SKM-1 treated with dmso at 0.1 percent for 144 hours (cell line): ENCODE data around the gene MCCD1.
"Not testable (repeated sequence)": the region's sequence is repeated elsewhere in the genome, so short reads cannot be mapped to it uniquely, and the experiment has no call there.

Source experiments
- DNase-seq: peaks from one replicate; lab custom pipeline; 2025; ENCODE audit not compliant: unreplicated experiment; lab: John Stamatoyannopoulos, UW

MCCD1 gene, protein sequence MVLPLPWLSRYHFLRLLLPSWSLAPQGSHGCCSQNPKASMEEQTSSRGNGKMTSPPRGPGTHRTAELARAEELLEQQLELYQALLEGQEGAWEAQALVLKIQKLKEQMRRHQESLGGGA

DNA sequence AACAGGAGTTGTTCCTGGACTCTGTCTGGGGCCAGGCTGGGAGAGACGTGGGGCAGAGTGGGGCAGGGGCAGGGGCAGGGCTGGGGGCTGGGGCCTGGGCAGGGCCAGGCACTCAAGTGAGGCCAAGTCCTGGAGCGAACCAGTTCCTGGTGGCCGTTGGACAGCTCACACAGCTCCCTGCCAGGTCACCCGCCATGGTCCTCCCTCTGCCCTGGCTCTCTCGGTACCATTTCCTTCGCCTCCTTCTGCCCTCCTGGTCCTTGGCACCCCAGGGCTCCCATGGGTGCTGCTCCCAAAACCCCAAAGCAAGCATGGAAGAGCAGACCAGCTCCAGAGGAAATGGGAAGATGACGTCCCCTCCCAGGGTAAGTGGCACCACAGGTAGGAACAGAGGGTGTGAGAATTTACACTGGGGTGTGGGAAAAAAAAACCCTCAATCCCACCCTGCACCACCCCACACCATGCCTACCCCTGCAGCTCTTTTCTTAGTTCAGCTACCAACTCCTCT lies at the start of gene MCCD1:
TSS of gene MCCD1 (plus strand) at position 142 of the 508 bp plus-strand sequence. CDS start at position 195, 53 bp downstream.
- no peak for DNase-seq

DNA sequence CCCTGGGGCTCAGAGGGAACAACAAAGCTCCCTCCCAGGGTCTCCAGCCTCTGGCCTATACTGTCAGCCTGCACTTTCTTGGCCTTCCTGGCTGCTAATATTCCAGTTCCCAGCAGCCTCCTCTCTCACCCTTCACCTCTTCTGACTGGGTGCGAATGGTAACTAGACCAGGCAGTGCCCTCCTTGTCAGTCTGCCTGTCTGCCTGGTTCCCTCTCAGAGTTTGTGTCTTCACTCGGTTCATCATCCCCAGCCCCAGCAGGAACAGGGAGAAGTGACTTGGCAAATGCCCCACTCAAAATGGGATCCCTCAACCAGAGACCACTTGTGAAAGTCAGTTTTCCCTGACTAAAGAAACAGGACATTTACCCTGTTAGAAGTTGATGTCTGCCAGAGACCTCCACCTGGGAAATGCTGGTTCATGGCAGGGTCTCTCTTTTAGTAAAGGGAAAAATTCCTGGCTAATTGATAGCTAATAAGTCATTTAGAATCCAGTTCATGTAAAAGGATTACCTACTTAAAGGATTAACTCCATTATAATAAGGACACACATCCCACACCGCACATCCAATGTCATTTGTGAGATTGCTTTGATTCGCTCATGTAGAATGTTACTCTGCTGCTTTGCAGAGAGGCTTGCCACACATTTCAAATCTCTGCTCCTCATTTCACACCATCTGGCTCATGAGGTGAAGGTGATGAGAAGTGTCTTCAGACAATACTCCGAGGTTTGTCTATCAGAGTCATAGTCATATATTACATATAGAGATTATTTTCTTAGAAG lies 49.4 kb upstream of the MCCD1 start:
- no peak for DNase-seq

DNA sequence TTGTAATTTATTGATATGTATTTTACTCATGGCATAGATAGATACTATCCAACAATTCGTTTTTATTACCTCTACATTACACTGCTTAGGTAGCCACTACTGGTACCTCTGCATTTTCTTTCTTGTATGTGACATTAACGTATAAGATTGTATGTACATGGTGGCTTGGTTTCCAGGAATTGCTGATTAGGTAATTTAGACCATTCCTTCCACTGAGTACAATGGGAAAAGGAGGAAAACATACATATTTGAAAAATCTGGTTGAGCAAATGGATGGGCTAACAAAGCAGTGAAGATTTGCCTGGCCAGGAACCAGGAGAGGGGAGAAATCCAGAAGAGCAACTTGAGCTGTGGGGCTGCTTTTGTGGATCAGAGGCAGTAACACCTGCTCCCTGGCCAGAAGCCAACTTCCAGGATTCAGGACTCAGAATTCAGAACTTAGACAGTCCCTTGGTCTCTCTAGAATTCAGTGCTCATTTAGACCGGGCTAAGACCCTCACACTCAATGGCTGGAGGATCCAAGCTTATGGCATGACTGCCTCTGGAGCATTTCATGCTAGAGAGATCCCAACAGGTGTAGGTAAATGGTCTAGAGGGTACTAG lies 48.7 kb upstream of the MCCD1 start:
- DNase-seq = no peak

DNA sequence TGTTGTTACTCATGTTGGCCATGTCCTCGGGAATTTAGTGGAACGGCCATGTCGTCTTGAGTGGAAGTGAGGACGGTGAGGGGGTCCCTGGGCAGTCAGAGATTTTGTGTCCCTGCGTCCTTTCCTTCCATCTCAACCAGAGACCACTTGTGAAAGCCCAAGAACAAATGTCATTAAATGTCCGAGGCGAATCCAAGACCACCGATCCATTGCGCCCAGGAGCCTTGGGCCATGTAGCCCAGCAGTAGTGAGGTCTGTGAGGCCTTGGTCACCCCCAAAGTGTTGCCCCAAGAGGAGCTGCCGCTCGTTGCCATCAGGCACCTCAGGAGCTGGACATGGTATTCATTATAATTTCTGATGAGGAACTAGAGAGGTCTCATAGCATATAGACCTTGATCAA lies 48.2 kb upstream of the MCCD1 start:
- no peak for DNase-seq

DNA sequence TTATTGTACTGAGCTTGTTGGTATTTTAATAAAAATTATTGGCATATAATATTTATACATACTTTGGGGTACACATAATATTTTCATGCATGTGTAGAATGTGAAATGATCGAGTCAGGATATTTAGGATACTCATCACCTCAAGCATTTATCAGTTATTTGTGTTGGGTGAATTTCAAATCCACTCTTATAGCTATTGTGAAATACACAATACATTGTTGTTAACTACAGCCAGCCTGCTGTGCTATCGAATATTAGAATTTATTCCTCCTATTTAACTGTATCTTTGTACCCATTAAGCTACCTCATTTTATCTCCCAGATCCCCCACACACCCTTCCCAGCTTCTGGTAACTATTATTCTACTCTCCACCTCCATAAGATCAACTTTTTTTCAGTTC lies 45.4 kb upstream of the MCCD1 start:
- DNase-seq = no peak

DNA sequence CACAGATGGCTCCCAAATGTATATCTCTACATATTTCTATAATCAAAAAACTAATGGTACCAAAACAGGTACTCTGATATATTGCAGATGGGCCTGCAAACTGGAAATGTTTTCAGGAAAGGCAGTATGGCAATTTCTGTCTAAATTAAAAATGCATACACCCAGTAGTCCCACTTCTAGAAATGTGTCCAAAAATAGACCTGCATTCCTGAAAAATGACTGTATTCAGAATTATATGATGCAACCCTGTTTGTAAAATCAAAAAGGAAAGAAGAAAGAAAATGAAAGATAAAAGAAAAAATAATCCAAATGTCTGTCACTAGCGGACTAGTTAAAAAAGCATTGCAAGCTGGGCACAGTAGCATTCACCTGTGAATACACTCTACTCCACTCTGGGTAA lies 43.7 kb upstream of the MCCD1 start:
- DNase-seq = no peak

DNA sequence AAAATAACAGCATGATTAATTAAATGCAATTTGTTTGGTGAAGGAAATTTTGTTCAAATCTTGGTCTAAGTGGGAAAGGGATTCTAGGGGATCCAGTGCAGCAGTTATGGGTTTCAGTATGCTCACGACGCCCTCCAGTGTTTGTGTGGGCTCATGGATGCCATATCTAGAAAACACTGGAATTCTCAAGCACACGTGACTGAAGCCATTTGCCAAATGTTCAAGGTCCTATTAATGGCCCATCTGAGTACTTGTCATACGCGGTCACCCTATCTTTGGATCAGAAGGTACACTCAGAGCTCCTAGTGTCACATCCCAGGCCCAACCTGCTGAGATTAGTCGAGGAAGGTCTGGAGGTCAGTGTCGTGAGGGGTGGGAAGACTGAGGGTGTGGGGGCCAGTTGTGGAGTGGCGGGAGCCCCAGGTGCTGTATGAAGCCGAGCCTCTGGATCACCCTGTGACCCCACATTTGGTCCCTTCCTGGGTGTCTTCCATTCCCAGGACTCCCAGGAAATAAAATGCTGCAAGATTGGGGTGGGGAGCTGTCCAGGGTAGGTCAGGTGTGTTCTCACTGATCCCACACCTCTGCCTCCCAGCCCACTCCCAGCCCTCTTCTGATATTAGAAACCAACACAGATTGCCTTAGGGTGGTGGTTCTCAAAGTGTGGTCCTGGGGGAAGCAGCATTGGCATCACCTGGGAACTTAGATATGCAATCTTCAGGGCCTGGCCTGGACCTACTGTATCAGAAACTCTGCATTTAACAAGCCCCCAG lies 42.5 kb upstream of the MCCD1 start:
- DNase-seq = not testable (repeated sequence)

DNA sequence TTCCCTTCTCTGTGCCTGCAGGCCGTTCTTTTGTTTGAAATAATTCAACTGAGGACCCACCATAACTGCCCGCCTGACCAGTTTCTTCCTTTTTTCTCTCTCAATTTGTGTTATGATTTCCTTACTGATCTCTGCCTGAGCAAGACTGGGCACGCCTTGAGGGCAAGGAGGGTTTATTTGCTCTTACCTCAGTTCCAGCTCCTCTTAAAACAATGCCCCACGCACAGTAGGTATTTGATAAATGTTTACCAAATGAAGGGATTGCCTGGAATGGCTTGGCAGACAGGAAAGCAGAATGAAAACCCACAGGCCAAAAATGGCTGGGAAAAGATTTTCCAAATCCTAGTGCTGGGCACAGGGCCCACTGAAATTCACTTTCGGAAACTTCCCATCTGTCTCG lies 41.1 kb upstream of the MCCD1 start:
- not testable (repeated sequence) for DNase-seq

DNA sequence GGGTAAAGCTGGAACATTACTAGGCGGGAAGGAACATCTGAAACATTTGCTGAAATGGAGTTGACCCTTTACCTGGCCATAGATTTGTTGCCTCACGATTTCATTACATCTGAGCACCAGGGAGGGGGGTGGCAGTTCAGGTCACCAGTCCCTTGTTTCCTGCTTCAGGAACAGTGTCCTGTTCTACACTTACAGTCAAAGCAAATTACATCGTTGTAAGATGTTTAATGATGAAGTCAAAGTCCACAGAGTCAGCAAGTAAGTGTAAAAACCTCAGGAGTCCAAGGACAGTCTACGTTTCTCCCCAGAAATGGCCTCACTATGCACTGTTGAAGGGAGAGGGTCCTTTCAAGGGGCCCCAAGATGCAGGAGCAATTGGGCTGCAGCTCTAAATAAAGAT lies 39.7 kb upstream of the MCCD1 start:
- DNase-seq = no peak

DNA sequence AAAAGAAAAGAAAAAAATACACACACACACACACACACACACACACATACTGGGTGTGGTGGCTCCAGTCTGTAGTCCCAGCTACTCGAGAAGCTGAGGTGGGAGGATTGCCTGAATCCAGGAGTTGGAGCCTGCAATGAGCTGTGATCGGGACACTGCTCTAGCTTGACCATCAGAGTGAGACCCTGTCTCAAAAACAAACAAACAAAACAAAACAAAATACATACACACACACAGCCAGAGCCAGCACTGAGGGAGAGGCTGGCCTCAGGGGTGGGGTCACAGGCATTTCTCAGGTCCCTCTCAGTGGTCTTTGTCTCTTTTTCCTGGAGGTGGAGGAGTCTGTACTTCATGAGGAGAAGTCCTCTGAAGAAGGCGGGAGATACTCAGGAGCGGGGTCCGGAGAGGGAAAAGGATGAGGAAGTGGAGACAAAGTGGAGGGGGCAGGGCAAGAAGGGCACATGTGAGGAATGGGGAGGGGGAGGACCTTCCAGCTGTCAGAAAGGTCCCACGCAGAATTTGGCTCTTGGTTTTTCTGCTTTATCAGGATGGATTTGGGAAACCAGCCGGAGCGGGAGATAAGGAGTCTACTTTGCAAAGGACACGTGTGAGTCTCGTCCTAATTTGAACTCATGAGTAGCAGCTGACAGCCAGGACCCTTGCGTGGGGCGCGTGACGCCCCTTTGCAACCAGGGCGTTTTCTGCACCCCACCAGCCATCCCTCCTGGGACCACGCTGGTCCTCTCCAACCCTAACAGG lies 38.5 kb upstream of the MCCD1 start:
- DNase-seq = no peak

DNA sequence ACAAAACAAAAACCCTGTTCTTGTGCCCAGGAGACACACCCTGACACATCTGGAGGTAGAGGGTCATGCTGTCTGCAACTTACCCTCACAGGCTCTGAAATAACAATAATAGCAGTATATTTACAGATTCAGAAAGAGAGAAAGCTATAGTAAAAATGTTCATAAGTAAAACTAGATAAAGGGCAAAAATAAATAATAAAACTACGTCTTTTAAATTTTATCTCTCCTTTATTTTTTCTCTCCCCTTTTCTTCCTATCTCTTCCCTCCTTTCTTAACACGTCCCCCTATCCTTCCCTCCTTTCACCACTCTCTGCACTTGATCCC lies 35.2 kb upstream of the MCCD1 start:
- not testable (repeated sequence) for DNase-seq

DNA sequence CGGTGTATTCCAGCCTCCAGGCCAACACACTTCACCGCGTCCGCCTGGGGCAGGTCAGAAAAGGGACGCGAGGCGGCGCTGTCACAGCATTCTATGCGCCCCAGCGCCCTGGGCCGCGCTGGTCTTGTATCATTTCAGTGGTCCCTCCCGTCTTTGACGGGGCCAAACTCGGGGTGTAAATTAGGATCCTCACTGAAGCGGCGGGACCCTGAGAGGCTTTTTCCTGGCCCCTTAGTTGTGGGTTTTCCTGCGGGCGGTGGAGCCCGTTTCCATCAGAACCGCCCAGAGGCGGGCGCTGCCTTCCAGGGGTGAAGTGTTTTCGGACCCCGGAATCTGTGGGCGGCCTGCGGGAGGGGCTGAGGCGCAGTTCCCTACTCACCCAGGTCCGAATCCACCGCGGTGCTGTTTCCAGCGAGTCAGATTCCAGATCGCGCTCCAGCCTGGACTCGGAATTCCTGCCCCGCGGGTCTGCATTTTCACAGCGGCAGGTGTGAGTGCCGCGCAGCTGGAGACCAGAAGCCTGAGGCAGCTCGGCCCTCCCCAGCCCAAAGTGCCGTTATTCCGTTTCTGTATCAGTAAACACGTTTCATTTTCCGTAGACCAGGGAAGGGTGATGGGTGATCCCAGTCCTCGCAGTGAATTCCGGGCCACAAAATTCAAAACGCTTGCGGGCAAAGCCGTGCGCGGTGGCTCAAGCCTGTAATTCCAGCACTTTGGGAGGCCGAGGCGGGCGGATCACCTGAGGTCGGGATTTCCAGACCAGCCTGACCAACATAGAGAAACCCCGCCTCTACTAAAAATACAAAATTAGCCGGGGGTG lies 34.7 kb upstream of the MCCD1 start:
- peak; percentile 77 for DNase-seq

DNA sequence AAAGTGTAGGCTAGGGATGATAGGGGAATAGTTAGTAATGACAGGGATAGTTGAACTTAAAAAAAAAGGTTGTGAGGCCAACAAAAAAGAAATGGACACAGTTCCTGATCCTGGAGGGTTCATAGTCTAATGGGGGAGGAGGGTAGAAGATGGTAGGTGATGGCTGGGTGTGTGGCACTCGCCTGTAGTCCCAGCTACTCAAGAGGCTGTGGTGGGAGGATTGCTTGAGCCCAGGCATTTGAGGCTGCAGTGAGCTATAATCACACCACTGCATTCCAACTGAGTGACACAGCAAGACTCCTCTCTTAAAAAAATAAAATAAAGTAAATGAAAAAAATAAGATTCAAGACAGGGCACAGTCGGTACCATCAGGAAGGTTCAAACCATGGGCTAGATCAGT lies 33.2 kb upstream of the MCCD1 start:
- no peak for DNase-seq

DNA sequence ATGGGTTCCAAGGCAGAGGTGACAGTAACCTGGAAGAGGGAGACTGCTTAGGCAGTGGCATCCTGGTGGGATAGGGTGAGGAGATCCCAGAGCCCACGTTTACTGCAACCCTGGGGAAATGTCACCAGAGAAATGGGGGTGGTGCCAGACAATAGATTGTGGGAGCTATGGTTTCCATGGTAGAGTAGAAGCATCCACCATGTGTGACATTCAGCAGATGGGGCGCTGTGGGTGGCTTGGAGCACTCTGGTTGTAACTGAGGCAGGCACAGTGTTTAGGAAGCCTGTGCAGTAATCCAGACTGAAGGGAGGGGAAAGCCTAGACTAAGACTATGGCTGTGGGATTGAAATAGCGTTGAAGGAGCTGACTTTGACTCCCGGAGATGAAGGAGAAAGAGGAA lies 31.9 kb upstream of the MCCD1 start:
- not testable (repeated sequence) for DNase-seq

DNA sequence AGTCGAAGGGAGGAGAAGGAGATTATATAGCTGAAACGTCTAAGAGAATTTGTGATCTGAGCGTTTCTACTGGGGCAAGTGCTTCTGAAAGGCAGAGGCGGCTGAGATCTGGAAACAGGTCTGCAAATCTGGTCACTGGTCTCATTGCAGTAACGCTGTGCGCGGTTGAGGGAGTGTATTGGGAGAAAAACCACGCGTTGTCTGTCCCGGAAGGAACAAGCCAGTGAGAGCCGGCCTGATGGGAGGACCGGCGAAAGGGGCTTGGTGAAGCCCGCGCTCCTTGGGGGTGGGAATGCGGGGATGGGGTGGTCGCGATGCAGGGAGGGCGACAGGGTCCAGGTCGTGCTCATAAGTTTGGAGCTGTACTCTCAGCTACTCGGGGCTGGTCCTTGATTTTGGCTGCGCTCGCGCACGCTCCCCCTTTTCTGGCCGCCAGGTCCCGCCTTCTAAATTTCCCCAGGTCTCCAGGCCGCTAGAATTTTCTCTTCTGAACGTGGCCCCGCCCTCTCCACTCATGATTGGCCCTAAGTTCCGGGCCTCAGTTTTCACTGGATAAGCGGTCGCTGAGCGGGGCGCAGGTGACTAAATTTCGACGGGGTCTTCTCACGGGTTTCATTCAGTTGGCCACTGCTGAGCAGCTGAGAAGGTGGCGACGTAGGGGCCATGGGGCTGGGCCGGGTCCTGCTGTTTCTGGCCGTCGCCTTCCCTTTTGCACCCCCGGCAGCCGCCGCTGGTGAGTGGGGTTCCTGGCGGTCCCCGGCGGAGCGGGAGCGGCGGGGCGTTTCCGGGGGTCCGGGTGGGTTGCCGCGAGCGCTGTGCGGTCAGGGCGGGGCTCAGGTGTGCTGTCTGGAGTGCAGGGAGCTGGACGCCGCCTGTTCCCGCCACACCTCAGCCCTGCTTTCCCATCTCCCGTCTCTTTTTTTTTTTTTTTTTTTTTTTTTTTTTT lies 31.0 kb upstream of the MCCD1 start, which contains the start of gene MICB:
TSS of gene MICB (plus strand) at position 615 of the 946 bp plus-strand sequence. CDS start at position 664, 49 bp downstream.
- DNase-seq = no peak

DNA sequence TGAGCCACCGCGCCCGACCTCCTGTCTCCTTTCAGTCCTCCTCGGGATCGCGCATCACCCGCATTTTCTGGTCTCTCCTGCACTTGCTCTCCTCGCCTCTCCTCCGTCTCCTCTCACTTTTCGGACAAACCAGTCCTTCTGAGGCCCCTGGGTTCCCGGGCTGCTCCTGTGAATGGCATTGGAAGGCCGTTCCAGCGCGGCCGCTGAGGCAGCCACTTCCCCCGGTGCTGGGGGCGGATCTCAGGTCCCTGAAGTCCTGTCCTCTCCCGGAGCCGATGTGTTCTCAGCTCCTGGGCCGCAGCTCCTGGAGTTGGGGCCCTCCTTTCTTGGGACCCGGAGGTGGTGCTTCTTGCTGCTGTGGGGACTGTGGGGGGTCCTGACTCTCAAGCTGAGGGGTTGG lies 30.0 kb upstream of the MCCD1 start:
- DNase-seq = no peak

DNA sequence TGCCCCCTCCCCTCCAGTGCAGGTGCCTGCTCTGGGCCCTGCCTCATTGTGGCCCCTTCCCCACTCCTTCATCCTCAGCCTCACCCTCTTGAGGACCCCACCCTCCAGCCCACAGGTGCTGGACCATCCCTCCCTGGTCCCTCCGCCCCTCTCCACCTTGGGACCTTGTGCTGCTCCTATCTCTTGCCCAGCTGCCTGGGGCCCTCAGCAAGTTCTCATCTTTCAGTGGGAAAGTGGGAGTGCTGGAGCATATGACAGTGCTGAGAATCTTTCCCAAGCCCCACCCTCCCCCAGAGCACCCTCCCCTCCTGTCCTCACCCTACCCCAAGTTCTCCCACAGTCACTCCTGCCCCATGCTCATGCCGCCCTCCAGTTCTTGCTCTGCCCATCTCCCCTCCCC lies 29.1 kb upstream of the MCCD1 start:
- not testable (repeated sequence) for DNase-seq

DNA sequence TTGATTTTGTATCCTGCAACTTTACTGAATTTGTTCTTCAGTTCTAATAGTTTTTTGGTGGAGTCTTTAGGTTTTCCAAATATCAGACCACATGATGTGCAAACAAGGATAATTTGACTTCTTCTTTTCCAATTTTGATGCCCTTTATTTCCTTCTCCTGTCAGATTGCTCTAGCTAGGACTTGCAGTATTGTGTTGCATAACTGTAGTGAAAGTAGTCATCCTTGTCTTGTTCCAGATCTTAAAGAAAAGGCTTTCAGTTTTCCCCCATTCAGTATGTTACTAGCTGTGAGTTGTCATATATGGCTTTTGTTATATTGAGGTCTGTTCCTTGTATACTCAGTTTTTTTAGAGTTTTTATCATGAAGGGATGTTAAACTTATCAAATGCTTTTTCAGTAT lies 26.2 kb upstream of the MCCD1 start:
- DNase-seq = no peak

DNA sequence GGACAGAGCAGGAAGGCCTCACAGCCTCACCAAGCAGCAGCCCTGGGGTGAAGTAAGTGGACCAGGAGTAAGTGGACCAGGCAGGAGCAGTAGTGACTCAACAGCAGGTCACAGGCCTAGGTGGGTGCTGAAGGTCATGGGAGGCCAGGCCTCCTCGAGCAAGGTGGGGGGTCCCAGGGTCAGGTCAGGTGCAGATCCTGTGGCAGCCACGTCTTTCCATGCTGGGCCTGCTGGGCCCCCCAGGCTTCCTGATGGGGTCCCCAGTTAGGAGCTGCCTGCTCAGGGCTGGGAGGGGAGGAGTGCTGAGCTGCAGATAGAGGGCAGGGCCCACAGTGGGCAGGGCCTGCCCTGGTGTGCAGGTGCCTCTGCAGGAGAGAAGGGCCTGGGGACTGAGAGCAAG lies 19.7 kb upstream of the MCCD1 start:
- DNase-seq = not testable (repeated sequence)
